Uterus (tissue), 2 donors: ENCODE measurements around the gene IFITM5.

Source experiments
- POLR2A ChIP-seq, 2 donors: fragments of 450-650 bp; IDR thresholded peaks; one replicate each; pipeline ENCODE4 v1.6.1; 2016; ENCODE audit warnings: antibody characterized with exemption in 2 of 2, mild to moderate bottlenecking in 1 of 2, moderate library complexity in 1 of 2
- TF ChIP-seq, protein P1 (sequence below), 4 experiments: fragments of 200-600 bp in 2 of 4; fragments of 450-650 bp in 2 of 4; sonication (generic) in 2 of 4; IDR thresholded peaks; one replicate each; pipeline ENCODE4 v1.5.1; 2016 to 2019; ENCODE audit warnings: antibody characterized with exemption in 4 of 4, mild to moderate bottlenecking in 2 of 4, moderate library complexity in 1 of 4

DNA sequence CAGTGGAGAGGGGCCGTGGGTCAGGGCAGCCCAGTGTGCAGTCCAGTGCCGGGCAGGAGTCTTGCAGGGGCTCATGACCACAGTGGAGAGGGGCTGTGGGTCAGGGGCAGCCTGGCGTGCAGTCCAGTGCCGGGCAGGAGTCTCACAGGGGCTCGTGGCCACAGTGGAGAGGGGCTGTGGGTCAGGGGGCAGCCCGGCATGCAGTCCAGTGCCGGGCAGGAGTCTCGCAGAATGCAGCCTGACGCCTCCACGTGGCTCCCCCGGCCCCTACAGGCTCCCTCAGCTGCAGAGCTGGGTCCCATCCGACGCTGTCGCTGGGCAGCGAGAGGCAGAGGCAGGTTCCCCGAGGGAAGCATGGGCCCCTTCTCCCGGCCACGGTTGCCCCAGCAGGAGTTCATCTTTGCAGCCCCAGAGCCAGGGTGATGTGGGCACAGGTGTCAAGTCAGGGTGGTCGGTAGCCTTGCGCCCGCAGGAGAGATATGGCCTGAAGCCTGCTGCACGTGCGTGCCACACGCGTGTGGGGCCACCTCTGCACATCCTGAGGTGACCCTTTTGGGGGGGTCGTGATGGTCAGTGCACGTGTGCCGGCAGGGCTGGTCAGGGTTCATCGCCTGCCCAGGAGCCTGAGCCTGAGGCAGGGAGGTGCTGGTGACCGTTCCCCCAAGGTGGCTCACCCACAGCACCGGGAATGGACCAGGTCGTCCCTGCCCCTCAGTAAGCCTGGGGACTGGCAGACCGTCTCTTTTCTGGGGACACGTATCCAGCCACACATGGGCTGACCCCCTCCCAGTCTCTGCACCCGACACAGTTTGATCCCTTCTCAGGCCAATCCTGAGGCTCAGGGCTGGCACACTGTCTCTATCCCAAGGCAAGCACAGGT lies 2.9 kb downstream of the IFITM5 start:
- TF ChIP-seq, protein P1, sequence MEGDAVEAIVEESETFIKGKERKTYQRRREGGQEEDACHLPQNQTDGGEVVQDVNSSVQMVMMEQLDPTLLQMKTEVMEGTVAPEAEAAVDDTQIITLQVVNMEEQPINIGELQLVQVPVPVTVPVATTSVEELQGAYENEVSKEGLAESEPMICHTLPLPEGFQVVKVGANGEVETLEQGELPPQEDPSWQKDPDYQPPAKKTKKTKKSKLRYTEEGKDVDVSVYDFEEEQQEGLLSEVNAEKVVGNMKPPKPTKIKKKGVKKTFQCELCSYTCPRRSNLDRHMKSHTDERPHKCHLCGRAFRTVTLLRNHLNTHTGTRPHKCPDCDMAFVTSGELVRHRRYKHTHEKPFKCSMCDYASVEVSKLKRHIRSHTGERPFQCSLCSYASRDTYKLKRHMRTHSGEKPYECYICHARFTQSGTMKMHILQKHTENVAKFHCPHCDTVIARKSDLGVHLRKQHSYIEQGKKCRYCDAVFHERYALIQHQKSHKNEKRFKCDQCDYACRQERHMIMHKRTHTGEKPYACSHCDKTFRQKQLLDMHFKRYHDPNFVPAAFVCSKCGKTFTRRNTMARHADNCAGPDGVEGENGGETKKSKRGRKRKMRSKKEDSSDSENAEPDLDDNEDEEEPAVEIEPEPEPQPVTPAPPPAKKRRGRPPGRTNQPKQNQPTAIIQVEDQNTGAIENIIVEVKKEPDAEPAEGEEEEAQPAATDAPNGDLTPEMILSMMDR (IDR thresholded peaks at IDR 0.05): no peak
- TF ChIP-seq POLR2A (IDR thresholded peaks at IDR 0.05): no peak
